Bronchial epithelial cell (primary cell): ENCODE measurements around the gene INTS1. TPM values are rescaled to one million over a fixed set of nuclear protein-coding genes. Genes with fewer than 3 reads are reported as not detected.

Source experiments
- DNase-seq: peaks from one replicate; pipeline ENCODE4 v3.0.0-alpha.2; 2010; ENCODE audit warnings: low read depth
- FAIRE-seq: peaks from 2 replicates; lab custom pipeline; 2011; peaks lifted over from hg19 to GRCh38; lab: Jason Lieb, UNC
- H3K27me3 ChIP-seq: 2 replicates; pipeline ENCODE4 v1.5.1; 2011; ENCODE audit warnings: low read length; ENCODE audit not compliant: control insufficient read depth, insufficient read depth
- H3K36me3 ChIP-seq: 2 replicates; pipeline ENCODE4 v1.5.1; 2011; ENCODE audit warnings: low read length; ENCODE audit not compliant: control insufficient read depth, insufficient read depth
- H3K4me3 ChIP-seq: 2 replicates; pipeline ENCODE4 v1.5.1; 2011; ENCODE audit warnings: mild to moderate bottlenecking, low read depth, low read length, control low read depth
- total RNA-seq: library from RNA; depleted of rRNA; stranded (reverse); fragments of >200 nt; gene quantifications from 2 replicates; pipeline ENCODE4 v1.2.1, GENCODE V29; 2014
- TF ChIP-seq, protein P1 (sequence below): IDR thresholded peaks from 2 replicates; pipeline ENCODE4 v1.5.1; 2011; ENCODE audit warnings: mild to moderate bottlenecking, moderate library complexity, low read length, control low read depth, inconsistent platforms; ENCODE audit not compliant: insufficient read depth, severe bottlenecking

The INTS1 gene
- total RNA-seq, 1 donor from 2014 or later = 18.7 TPM

DNA sequence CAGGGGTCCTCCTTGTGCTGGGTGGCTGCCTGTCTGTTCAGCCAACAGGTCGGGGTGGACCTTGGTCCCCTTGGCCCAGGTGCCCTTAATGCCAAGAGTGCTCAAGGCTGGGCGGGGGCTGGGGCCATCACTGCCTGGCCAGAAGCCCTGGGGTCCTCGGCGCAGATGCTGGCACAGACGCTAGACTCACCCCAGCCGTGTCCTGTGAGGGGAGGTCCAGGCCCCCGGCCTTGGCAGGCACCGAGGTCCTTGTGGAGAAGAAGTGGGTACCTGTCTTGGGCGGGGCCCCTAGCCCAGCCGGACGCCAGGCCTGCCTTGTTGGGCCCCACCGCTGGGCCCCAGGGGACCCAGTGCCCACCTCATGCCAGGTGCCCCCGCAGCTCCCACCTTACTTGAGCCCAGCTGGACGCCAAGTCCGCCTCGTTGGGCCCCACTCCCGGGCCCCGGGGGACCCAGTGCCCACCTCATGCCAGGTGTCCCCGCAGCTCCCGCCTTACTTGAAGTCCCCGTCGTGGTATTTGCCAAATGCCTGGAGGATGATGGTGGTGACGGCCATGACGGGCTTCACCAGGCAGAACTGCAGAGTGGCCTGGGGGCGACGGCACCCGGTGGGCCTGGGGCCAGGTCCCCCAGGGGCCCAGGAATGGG, 45.3 kb upstream of the INTS1 start:
- FAIRE-seq (no peak), DNase-seq (no peak)
- H3K27me3 ChIP-seq = no peaks in the 10 kb centered on the region
- peaks cover 6% of the 10 kb centered on the region for H3K36me3 ChIP-seq
- TF ChIP-seq, protein P1, sequence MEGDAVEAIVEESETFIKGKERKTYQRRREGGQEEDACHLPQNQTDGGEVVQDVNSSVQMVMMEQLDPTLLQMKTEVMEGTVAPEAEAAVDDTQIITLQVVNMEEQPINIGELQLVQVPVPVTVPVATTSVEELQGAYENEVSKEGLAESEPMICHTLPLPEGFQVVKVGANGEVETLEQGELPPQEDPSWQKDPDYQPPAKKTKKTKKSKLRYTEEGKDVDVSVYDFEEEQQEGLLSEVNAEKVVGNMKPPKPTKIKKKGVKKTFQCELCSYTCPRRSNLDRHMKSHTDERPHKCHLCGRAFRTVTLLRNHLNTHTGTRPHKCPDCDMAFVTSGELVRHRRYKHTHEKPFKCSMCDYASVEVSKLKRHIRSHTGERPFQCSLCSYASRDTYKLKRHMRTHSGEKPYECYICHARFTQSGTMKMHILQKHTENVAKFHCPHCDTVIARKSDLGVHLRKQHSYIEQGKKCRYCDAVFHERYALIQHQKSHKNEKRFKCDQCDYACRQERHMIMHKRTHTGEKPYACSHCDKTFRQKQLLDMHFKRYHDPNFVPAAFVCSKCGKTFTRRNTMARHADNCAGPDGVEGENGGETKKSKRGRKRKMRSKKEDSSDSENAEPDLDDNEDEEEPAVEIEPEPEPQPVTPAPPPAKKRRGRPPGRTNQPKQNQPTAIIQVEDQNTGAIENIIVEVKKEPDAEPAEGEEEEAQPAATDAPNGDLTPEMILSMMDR = no peak
- no peak overlapping the region for H3K4me3 ChIP-seq

DNA sequence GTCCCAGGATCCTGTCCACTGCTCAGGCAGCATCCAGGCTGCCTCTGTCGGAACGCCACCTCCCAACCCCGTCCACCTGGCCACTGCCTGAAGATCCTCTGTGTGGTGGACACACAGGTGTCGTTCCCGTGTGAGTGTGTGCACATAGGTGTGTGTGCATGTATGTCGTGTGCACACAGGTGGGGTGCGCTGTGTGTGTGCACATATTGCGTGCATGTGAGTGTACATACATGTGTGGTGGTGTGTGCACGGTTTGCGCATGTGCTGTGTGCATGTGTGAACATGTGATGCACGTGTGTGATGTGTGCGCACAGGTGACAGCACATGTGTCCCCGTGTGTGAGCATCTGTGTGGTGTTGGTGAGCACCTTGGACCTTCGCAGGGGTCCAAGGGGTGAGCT, 44.8 kb upstream of the INTS1 start:
- TF ChIP-seq, protein P1 = no peak
- FAIRE-seq (peak; percentile 96), DNase-seq (no peak)
- H3K4me3 ChIP-seq = no peak overlapping the region
- peaks cover 6% of the 10 kb centered on the region for H3K36me3 ChIP-seq
- H3K27me3 ChIP-seq = no peaks in the 10 kb centered on the region

DNA sequence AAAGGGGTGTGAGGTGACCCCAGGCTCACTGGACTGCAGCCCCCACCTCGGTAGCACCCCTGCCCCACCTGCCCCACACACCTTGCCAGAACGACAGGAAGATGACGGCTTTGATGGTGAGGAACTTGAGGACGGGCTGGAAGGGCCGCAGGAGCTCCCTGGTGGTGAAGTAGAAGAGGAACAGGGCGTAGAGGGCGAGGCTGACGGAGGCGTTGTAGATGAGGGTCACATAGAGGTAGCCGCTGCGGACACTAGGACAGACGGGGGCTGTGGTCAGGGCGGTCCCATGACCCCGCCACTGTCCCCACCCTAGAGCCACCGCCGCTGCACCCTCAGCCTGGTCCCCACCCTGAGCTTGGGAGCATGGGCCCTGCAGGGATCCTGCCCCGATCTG, 44.2 kb upstream of the INTS1 start:
- Histone ChIP-seq H3K27me3 (no peaks in the 10 kb centered on the region), H3K4me3 (no peak overlapping the region), H3K36me3 (peaks cover 6% of the 10 kb centered on the region)
- TF ChIP-seq, protein P1 = no peak
- DNase-seq = no peak
- no peak for FAIRE-seq

DNA sequence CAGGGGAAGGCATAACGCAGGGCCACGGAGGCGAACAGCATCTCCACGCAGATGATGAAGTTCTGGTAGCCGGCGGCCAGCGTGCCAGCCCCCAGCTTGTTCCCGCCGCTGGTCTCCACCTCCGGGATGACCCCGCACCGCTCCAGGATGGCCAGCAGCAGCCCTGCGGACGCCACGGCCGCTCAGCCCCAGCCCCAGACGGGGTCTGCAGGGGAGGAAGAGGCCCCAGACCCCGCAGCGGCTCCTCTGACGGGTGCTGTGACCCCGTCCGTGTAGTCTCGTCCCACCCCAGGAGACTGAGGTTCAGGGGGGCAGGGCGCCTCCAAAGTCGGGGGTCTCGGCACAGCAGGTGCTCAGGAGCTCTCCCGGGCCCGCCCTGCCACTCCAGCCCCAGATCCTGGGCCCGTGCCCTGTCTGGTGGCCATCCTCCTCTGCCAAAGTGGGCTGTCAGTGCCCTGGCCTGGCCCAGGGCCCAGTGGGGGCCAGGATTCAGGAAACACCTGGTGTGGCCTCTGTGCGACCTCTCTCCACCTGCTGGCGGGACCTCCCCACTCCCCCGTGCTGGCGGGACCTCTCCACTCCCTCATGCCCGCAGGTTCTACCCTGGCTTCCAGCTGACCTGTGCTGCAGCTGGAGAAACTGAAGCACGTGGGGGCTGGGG, 43.7 kb upstream of the INTS1 start:
- DNase-seq = no peak

DNA sequence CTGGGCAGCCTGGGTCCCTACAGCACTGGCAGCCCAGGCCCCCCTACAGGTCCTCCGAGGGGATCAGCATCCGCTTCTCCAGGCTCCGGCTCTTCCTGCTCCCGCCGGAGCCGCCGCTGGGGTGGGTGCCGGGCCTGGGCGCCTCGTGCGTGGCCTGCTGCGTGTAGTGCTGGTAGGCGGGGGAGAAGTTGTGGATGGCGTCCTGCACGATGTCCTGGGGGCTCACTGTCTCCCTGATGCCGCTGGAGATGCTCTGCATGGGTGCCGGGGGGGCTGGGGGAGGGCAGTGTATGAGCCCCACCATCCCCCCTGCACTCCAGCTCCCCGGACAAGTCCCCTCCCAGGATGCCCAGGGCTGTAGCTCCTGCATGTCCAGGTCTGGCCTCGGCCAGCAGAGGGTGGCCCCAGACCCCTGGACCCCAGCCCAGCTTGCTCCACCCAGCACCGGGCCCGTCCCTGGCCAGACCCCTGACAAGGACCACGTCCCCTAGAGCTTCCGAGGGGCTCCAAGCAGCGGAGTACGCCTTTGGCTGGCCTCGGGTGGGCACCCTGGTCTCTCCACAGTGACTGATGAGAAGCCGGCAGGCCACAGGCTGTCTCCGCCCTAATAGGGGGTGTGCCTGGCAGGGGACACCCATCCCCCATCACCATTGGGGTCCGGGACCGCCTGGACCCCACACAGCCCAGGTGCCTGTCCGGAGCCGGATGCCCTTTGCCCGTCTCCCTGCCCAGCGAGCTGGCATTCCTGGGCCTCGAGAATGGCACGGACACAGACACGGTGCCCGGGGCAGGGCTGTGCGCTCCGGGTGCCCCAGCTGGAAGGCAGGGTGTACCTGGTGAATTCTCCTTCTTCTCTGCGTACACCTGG, 43.0 kb upstream of the INTS1 start:
- Histone ChIP-seq H3K27me3 (no peaks in the 10 kb centered on the region), H3K4me3 (no peak overlapping the region), H3K36me3 (peaks cover 8% of the 10 kb centered on the region)
- FAIRE-seq (no peak), DNase-seq (no peak)
- TF ChIP-seq, protein P1 = no peak

More for the DNA sequence above, 43.7 kb upstream of the INTS1 start:
- TF ChIP-seq, protein P1 = no peak
- Histone ChIP-seq H3K4me3 (no peak overlapping the region), H3K36me3 (peaks cover 6% of the 10 kb centered on the region), H3K27me3 (no peaks in the 10 kb centered on the region)
- no peak for FAIRE-seq
